Skeletal muscle satellite cell (primary cell): ENCODE results near the gene SLC29A1.
"Not testable (repeated sequence)": the region's sequence is repeated elsewhere in the genome, so short reads cannot be mapped to it uniquely, and the experiment has no call there.

Experiments
- H3K27me3 ChIP-seq: 2 replicates; pipeline ENCODE4 v1.7.0; 2013; ENCODE audit warnings: low read length; ENCODE audit not compliant: control insufficient read depth, insufficient read depth
- H3K36me3 ChIP-seq: 2 replicates; pipeline ENCODE4 v1.7.0; 2013; ENCODE audit warnings: mild to moderate bottlenecking, control low read depth, low read length; ENCODE audit not compliant: insufficient read depth
- H3K4me1 ChIP-seq: 2 replicates; pipeline ENCODE4 v1.7.0; 2013; ENCODE audit warnings: low read length; ENCODE audit not compliant: control insufficient read depth, insufficient read depth
- H3K4me2 ChIP-seq: 2 replicates; pipeline ENCODE4 v1.7.0; 2013; ENCODE audit warnings: mild to moderate bottlenecking, low read length
- H3K4me3 ChIP-seq: 2 replicates; pipeline ENCODE4 v1.7.0; 2013; ENCODE audit warnings: low read length
- H3K9ac ChIP-seq: 2 replicates; pipeline ENCODE4 v1.7.0; 2013; ENCODE audit warnings: mild to moderate bottlenecking, low read depth, low read length, moderate library complexity
- H3K9me3 ChIP-seq: replicated peaks from 2 replicates; pipeline ENCODE4 v1.7.0; 2013; ENCODE audit warnings: mild to moderate bottlenecking, control low read depth, low read length

Gene SLC29A1

DNA sequence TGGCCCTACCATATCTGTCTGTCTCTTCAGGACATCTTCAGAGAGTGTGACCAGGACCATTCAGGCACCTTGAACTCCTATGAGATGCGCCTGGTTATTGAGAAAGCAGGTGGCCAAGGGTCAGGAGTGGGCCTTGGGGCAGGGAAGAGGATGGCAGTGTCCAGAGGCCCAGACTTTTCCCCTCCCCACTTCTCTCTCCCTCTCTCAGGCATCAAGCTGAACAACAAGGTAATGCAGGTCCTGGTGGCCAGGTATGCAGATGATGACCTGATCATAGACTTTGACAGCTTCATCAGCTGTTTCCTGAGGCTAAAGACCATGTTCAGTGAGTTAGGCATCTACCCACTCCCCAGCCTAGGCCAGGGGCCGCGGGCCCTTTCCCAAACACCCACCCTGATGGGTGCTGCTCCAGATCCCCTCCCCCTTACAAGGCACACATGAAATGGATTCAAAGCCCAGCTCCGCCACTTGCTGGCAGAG is 40.4 kb upstream of the SLC29A1 start:
- Histone ChIP-seq H3K4me2 (no peak overlapping the region), H3K4me3 (no peak overlapping the region), H3K36me3 (no peaks in the 10 kb centered on the region), H3K4me1 (peaks cover 16% of the 10 kb centered on the region), H3K9ac (no peak overlapping the region), H3K27me3 (peaks cover 21% of the 10 kb centered on the region), H3K9me3 (no peaks in the 10 kb centered on the region)

DNA sequence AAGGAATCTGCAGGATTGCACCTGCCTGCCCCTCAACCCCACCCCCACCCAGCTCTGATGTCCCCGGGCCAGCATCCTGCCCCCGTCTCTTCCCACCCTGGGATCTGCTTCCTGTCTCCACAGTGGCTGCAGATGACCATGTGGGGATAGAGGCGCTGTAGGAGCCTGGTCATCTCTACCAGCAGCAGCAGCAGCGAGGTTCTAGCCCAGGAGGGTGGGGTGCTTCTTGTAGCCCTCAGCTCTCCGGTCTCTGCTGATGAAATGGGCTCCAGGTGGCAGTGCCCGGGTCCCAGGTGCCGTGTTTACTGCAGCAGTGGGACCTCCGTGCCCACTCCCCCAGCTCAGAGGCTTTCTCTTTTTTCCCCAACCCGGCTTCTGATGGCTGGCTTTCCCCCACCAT is 39.6 kb upstream of the SLC29A1 start:
- Histone ChIP-seq H3K9me3 (no peaks in the 10 kb centered on the region), H3K4me2 (no peak overlapping the region), H3K4me1 (peaks cover 9% of the 10 kb centered on the region), H3K9ac (no peak overlapping the region), H3K4me3 (no peak overlapping the region), H3K27me3 (peaks cover 21% of the 10 kb centered on the region), H3K36me3 (no peaks in the 10 kb centered on the region)

DNA sequence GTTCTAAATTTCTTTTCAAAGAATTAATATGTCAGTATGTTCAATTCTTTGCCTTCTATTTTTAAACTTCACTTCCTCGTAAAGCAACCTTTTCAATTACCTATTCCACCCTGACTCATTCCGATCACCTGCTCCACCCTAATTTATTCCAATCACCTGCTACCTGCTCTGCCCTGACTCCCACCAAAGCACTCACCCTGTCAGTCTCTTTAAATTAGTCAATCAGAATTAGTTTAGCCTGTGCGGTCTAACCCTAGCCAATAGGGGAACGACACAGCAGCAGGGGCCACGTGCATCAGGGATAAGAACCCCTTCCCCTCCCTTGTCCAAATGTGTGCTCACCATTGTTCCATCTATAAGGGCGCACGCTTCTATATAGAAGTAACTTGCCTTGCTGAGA is 38.0 kb upstream of the SLC29A1 start:
- H3K4me2 ChIP-seq, H3K9ac ChIP-seq, H3K4me1 ChIP-seq, H3K36me3 ChIP-seq, H3K9me3 ChIP-seq, H3K4me3 ChIP-seq: not testable (repeated sequence)
- peaks cover 28% of the 10 kb centered on the region for H3K27me3 ChIP-seq

DNA sequence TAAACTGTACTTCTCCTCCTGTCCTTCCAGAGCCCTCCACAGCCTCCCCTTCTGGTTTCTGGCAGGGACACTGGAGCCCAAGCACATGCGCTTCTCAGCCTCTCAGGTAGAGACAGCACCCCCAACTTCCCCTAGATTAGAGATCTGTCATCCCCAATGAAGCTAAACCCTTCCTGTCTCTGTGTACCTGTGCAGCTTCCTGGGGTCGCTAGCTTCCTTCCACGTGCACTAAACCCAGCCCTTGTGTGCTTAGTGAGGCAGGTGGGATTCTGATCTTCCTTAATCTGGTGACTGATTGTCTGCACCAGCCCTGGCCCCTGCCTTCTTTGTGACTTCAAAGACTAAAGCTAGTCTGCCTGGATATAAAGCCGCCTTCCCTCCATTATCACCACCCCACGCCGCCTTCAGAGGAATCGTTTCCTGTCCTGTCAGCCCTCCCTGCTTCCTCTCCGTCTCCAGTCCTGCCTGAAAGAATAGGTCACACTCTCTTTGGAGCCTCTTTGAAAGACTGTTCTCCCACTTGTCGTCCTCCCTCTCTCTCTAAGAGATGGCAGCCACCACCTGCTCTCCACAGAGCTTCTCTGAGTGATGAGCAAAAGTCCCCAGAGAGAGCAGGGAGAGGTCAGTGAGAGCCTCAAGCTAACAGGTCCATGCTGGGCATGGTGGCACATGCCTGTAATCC is 37.3 kb upstream of the SLC29A1 start:
- Histone ChIP-seq H3K4me2 (no peak overlapping the region), H3K4me3 (no peak overlapping the region), H3K27me3 (peaks cover 28% of the 10 kb centered on the region), H3K36me3 (no peaks in the 10 kb centered on the region), H3K9me3 (no peaks in the 10 kb centered on the region), H3K4me1 (no peaks in the 10 kb centered on the region), H3K9ac (no peak overlapping the region)

DNA sequence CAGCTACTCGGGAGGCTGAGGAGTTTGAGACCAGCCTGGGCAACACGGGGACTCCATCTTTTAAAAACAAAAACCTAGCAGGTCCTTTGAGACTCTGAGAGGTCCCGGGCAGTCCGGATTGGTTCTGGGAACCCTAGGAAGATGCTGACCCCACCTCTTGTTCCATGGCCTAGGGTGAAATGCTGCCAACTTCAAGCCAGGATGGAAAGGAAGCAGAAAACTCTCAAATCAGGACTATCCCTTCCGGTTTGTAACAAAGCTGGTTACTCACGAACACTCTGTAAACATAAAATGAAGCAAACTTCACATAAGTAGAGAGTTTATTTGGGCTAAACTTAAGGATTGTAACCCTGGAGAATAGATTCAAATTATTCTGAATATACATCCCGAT is 36.8 kb upstream of the SLC29A1 start:
- no peak overlapping the region for H3K4me3 ChIP-seq
- H3K4me2 ChIP-seq = no peak overlapping the region
- H3K36me3 ChIP-seq = no peaks in the 10 kb centered on the region
- H3K27me3 ChIP-seq = peaks cover 28% of the 10 kb centered on the region
- H3K4me1 ChIP-seq = no peaks in the 10 kb centered on the region
- no peaks in the 10 kb centered on the region for H3K9me3 ChIP-seq
- no peak overlapping the region for H3K9ac ChIP-seq

DNA sequence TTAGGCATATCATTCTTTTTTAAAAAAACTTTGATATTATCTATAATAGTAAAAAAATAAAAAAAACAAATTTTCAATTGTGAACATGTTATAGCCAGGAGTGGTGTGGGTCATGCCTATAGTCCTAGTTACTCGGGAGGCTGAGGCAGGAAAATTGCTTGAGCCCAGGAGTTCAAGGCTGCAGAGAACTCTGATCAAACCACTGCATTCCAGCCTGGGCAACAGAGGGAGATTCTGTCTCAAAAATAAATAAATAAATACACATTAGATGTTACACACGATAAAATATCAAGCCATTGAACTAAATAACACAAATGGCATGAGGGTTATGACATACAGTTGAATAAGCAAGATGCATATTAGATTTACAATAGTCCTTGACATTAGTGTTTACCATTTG is 34.6 kb upstream of the SLC29A1 start:
- Histone ChIP-seq H3K4me1 (no peaks in the 10 kb centered on the region), H3K4me3 (no peak overlapping the region), H3K36me3 (no peaks in the 10 kb centered on the region), H3K4me2 (no peak overlapping the region), H3K9ac (no peak overlapping the region), H3K9me3 (no peaks in the 10 kb centered on the region), H3K27me3 (peaks cover 27% of the 10 kb centered on the region)

DNA sequence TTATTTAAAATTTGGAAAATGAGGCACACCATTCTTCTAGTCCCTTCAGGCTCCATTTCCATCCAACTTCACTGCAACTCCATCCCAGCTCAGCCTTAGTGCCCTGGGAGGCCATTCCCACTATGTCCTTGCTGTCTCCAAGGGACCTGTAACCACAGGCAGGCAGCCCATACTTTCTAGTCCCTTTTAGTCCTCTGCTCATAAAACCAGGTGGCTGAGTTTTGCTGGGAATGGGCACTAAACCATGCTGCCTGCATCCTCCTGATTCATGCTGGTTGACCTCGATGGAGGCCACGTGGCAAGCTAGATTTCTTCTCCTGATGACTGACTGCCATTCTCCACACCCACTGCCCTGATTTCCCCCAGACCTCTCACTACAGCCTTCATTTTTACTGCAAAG is 34.1 kb upstream of the SLC29A1 start:
- H3K27me3 ChIP-seq = peaks cover 25% of the 10 kb centered on the region
- no peaks in the 10 kb centered on the region for H3K9me3 ChIP-seq
- H3K4me1 ChIP-seq = no peaks in the 10 kb centered on the region
- no peaks in the 10 kb centered on the region for H3K36me3 ChIP-seq
- H3K9ac ChIP-seq = no peak overlapping the region
- no peak overlapping the region for H3K4me3 ChIP-seq
- H3K4me2 ChIP-seq = no peak overlapping the region

DNA sequence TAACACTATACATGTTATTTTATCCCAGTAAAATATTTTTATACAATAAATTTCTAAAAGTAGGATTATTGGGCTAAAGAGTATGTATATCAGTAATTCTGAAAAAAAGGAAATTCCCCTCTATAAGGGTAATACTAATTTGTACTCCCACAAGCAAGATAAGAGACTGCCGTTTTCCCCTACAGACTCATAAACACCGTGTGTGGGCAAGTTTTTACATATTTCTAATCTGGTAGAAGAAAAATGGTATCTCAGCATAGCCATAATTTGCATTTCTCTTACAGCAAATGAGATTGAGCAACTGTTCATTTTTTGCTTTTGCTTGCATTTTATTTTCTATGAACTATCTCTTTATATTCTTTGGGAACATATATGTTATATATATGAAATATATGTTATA is 32.7 kb upstream of the SLC29A1 start:
- no peak overlapping the region for H3K9ac ChIP-seq
- H3K9me3 ChIP-seq = no peaks in the 10 kb centered on the region
- no peak overlapping the region for H3K4me2 ChIP-seq
- H3K36me3 ChIP-seq = no peaks in the 10 kb centered on the region
- H3K27me3 ChIP-seq = peaks cover 20% of the 10 kb centered on the region
- H3K4me3 ChIP-seq = no peak overlapping the region
- H3K4me1 ChIP-seq = no peaks in the 10 kb centered on the region

DNA sequence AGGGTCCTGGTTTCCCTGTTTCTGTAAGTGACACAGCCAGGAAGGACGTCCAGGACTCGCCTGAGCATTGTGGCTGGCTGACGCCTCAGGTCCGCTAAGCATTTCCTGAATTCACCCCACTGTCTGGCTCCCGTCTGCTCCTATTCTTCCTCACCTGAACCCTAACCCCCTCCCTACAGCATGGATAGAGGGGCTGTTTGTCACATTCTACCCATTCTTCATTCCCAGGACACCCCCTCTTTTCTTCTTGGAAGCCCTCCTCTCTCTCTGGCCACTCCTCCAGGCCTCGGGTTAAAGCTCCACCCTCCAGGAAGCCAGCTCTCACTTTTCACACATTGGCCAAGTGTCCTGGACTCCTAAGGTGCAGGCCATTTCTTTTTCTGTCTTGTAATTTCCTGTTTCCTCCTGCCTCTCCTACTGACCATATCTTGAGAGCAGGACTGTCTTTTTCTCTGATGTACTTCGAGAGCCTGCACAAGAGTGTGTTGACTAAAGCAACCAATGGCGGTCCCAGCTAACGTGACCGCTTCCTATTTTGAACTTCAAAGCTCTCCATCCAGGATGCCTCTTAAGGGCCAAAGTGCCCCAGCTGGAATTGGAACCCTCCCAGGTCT is 30.9 kb upstream of the SLC29A1 start:
- H3K4me3 ChIP-seq = no peak overlapping the region
- H3K4me2 ChIP-seq = no peak overlapping the region
- H3K36me3 ChIP-seq = no peaks in the 10 kb centered on the region
- no peaks in the 10 kb centered on the region for H3K9me3 ChIP-seq
- H3K27me3 ChIP-seq = peaks cover 16% of the 10 kb centered on the region
- no peak overlapping the region for H3K9ac ChIP-seq
- H3K4me1 ChIP-seq = no peaks in the 10 kb centered on the region

DNA sequence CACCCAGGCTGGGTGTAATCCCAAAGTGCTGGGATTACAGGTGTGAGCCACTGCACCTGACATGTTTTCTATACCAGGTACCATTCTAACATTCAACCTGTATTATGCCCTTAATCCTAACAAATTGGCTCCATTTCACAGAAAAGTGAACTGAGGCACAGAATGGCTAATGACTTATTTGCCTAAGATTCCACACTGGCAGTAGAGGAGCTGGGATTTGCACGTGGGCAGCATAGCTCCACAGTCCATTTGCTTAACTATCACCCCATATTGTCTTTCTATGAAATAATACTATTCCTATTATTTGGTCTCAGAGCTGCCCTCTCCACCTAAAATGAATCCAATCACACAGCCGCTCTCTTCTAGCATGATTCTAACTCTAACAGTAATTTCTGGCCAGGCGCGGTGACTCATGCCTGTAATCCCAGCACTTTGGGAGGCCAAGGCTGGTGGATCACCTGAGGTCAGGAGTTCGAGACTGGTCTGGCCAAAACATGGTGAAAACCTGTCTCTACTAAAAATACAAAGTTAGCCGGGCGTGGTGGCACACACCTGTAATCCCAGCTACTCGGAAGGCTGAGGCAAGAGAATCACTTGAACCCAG is 30.0 kb upstream of the SLC29A1 start:
- H3K36me3 ChIP-seq = no peaks in the 10 kb centered on the region
- peaks cover 16% of the 10 kb centered on the region for H3K27me3 ChIP-seq
- no peak overlapping the region for H3K4me3 ChIP-seq
- no peak overlapping the region for H3K9ac ChIP-seq
- H3K4me1 ChIP-seq = no peaks in the 10 kb centered on the region
- no peaks in the 10 kb centered on the region for H3K9me3 ChIP-seq
- H3K4me2 ChIP-seq = no peak overlapping the region

DNA sequence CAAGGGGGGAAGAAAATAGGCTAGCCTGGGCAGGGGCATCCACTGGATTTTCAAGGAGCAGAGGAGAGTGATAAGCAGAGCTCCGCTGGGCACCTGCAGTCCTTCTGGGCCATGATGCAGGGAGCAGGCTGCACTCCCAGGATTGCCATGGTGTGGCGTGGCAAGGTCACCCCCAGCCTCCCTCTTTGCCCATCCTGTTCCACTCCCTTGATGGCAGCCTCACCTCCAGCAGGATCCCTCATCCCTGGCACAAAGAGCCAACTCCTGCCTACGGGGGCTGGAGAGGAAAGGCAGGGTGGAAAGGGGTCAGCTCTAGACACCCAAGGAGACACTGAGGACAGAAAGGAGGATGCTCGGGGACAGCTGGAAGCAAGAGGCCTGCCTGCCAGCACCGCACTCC is 29.1 kb upstream of the SLC29A1 start:
- Histone ChIP-seq H3K27me3 (peaks cover 12% of the 10 kb centered on the region), H3K9me3 (no peaks in the 10 kb centered on the region)

DNA sequence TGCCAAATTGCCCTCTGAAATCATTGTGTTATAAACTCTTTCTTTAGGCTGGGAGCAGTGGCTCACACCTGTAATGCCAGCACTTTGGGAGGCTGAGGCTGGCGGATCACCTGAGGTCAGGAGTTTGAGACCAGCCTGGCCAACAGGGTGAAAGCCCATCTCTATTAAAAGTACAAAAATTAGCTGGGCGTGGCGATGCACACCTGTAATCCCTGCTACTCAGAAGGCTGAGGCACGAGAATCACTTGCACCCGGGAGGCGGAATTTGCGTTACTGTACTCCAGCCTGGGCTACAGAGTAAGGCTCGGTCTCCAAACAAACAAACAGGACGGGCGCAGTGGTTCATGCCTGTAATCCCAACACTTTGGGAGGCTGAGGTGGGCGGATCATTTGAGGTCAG is 27.0 kb upstream of the SLC29A1 start:
- not testable (repeated sequence) for H3K9me3 ChIP-seq, H3K4me3 ChIP-seq, H3K4me1 ChIP-seq, H3K27me3 ChIP-seq, H3K9ac ChIP-seq, H3K36me3 ChIP-seq, H3K4me2 ChIP-seq

More for the DNA sequence above, 29.1 kb upstream of the SLC29A1 start:
- Histone ChIP-seq H3K4me3 (no peak overlapping the region), H3K4me2 (no peak overlapping the region), H3K9ac (no peak overlapping the region), H3K36me3 (no peaks in the 10 kb centered on the region), H3K4me1 (no peaks in the 10 kb centered on the region)
